Testis (tissue), 2 donors: ENCODE results near the gene CDC25A.

Experiments used
- POLR2A ChIP-seq: fragments of 450-650 bp; IDR thresholded peaks from one replicate; pipeline ENCODE4 v1.6.1; 2017; ENCODE audit warnings: antibody characterized with exemption, mild to moderate bottlenecking, moderate library complexity
- TF ChIP-seq, protein P1 (sequence below), 3 experiments: fragments of 450-650 bp in 2 of 3; fragments of 200-600 bp in 1 of 3; sonication (generic) in 1 of 3; IDR thresholded peaks; one replicate each; pipeline ENCODE4 v1.5.1; 2016 to 2019; ENCODE audit warnings: antibody characterized with exemption in 3 of 3, mild to moderate bottlenecking in 2 of 3, moderate library complexity in 1 of 3

- TF ChIP-seq POLR2A, result no peak
- TF ChIP-seq, protein P1, sequence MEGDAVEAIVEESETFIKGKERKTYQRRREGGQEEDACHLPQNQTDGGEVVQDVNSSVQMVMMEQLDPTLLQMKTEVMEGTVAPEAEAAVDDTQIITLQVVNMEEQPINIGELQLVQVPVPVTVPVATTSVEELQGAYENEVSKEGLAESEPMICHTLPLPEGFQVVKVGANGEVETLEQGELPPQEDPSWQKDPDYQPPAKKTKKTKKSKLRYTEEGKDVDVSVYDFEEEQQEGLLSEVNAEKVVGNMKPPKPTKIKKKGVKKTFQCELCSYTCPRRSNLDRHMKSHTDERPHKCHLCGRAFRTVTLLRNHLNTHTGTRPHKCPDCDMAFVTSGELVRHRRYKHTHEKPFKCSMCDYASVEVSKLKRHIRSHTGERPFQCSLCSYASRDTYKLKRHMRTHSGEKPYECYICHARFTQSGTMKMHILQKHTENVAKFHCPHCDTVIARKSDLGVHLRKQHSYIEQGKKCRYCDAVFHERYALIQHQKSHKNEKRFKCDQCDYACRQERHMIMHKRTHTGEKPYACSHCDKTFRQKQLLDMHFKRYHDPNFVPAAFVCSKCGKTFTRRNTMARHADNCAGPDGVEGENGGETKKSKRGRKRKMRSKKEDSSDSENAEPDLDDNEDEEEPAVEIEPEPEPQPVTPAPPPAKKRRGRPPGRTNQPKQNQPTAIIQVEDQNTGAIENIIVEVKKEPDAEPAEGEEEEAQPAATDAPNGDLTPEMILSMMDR (IDR thresholded peaks at IDR 0.05), result no peak
These were observed 68.0 kb downstream of the CDC25A start for GRCh38 chr3:48120223-48120622.
